AG20443 (cell line): ENCODE results near the gene URB2.
A peak's percentile ranks its signal among the peaks of the same experiment; 100 is the strongest.
"Not testable (repeated sequence)": the region's sequence is repeated elsewhere in the genome, so short reads cannot be mapped to it uniquely, and the experiment has no call there.

ENCODE experiments used
- DNase-seq: peaks from one replicate; pipeline ENCODE4 v3.0.0; 2012; ENCODE audit warnings: low spot score, mixed read lengths

The URB2 gene

GRCh38 chr1:229693129-229693900 lies 67.3 kb downstream of the URB2 start:
- no peak for DNase-seq

- DNase-seq, result peak; percentile 69
Observed at GRCh38 chr1:229694053-229694693, 68.1 kb downstream of the URB2 start.

GRCh38 chr1:229696385-229696784 lies 70.3 kb downstream of the URB2 start:
- DNase-seq, result no peak

- no peak for DNase-seq
Observed at GRCh38 chr1:229699613-229700267, 73.7 kb downstream of the URB2 start.

- no peak for DNase-seq
Observed at GRCh38 chr1:229704157-229704556, 78.1 kb downstream of the URB2 start.

GRCh38 chr1:229705152-229705551 lies 79.1 kb downstream of the URB2 start:
- DNase-seq, result not testable (repeated sequence)

GRCh38 chr1:229707127-229707526 lies 81.1 kb downstream of the URB2 start:
- not testable (repeated sequence) for DNase-seq

- DNase-seq, result no peak
Observed at GRCh38 chr1:229709500-229710013, 83.5 kb downstream of the URB2 start.
